ENCODE measurements around the gene APLN.

APLN gene

DNA sequence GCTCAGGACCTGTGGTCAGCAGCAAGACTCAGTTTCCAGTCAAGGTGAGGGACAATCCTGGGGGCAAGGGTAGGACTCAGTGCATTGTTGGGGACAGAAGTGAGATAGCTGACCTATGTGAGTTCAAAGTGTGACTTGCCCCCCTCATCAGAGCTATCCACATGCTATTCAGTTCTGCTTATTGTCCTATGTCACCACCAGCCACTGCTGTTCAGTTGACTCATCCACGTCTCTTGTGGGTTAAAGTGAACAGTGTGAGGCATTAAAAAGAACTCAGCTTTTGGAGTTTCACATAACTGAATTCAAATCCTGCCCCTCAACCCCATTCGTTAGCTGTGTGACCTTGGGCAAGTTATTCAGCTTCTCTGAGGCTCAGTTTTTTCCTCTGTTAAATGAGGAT, 4.4 kb upstream of the APLN start:
- CTCF ChIA-PET, result interaction anchor here (1.4 kb wide), 1 partner anchor 21 kb away, joined by 3 read pairs; no protein-coding TSS in a partner anchor
- no peaks in the 10 kb centered on the region for H3K9me3 ChIP-seq (ENCODE audit: control insufficient read depth, insufficient read depth, low read depth, low read length)
- TF ChIP-seq ZNF132 (tag by site-specific recombination; IDR thresholded peaks at IDR 0.05; ENCODE audit: borderline replicate concordance) (no peak), ZNF626 (tag by site-specific recombination; IDR thresholded peaks at IDR 0.05) (no peak), ZNF610 (tag by site-specific recombination; IDR thresholded peaks at IDR 0.05; ENCODE audit: borderline replicate concordance) (no peak), ZNF157 (tag by site-specific recombination; IDR thresholded peaks at IDR 0.05) (no peak), ZNF391 (tag by site-specific recombination; IDR thresholded peaks at IDR 0.05; ENCODE audit: borderline replicate concordance, low read depth) (no peak), OVOL3 (tag by site-specific recombination; IDR thresholded peaks at IDR 0.05) (no peak), ZNF621 (tag by site-specific recombination; IDR thresholded peaks at IDR 0.05) (no peak), ZNF776 (tag by site-specific recombination; IDR thresholded peaks at IDR 0.05; ENCODE audit: borderline replicate concordance) (no peak), ZNF571 (tag by site-specific recombination; IDR thresholded peaks at IDR 0.05) (no peak), WT1 (tag by site-specific recombination; IDR thresholded peaks at IDR 0.05) (no peak), ZNF549 (tag by site-specific recombination; IDR thresholded peaks at IDR 0.05) (no peak), ZNF544 (tag by site-specific recombination; IDR thresholded peaks at IDR 0.05) (no peak)
- TF ChIP-seq, protein P1, sequence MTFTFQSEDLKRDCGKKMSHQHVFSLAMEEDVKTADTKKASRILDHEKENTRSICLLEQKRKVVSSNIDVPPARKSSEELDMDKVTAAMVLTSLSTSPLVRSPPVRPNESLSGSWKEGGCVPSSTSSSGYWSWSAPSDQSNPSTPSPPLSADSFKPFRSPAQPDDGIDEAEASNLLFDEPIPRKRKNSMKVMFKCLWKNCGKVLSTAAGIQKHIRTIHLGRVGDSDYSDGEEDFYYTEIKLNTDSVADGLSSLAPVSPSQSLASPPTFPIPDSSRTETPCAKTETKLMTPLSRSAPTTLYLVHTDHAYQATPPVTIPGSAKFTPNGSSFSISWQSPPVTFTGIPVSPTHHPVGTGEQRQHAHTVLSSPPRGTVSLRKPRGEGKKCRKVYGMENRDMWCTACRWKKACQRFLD (tag by site-specific recombination; IDR thresholded peaks at IDR 0.05), result no peak
- TF ChIP-seq, protein P2, sequence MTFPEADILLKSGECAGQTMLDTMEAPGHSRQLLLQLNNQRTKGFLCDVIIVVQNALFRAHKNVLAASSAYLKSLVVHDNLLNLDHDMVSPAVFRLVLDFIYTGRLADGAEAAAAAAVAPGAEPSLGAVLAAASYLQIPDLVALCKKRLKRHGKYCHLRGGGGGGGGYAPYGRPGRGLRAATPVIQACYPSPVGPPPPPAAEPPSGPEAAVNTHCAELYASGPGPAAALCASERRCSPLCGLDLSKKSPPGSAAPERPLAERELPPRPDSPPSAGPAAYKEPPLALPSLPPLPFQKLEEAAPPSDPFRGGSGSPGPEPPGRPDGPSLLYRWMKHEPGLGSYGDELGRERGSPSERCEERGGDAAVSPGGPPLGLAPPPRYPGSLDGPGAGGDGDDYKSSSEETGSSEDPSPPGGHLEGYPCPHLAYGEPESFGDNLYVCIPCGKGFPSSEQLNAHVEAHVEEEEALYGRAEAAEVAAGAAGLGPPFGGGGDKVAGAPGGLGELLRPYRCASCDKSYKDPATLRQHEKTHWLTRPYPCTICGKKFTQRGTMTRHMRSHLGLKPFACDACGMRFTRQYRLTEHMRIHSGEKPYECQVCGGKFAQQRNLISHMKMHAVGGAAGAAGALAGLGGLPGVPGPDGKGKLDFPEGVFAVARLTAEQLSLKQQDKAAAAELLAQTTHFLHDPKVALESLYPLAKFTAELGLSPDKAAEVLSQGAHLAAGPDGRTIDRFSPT (tag by site-specific recombination; IDR thresholded peaks at IDR 0.05), result no peak
- TF ChIP-seq, protein P3, sequence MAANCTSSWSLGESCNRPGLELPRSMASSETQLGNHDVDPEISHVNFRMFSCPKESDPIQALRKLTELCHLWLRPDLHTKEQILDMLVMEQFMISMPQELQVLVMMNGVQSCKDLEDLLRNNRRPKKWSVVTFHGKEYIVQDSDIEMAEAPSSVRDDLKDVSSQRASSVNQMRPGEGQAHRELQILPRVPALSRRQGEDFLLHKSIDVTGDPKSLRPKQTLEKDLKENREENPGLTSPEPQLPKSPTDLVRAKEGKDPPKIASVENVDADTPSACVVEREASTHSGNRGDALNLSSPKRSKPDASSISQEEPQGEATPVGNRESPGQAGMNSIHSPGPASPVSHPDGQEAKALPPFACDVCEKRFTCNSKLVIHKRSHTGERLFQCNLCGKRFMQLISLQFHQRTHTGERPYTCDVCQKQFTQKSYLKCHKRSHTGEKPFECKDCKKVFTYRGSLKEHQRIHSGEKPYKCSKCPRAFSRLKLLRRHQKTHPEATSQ (tag by site-specific recombination; IDR thresholded peaks at IDR 0.05), result no peak
- TF ChIP-seq, protein P4, sequence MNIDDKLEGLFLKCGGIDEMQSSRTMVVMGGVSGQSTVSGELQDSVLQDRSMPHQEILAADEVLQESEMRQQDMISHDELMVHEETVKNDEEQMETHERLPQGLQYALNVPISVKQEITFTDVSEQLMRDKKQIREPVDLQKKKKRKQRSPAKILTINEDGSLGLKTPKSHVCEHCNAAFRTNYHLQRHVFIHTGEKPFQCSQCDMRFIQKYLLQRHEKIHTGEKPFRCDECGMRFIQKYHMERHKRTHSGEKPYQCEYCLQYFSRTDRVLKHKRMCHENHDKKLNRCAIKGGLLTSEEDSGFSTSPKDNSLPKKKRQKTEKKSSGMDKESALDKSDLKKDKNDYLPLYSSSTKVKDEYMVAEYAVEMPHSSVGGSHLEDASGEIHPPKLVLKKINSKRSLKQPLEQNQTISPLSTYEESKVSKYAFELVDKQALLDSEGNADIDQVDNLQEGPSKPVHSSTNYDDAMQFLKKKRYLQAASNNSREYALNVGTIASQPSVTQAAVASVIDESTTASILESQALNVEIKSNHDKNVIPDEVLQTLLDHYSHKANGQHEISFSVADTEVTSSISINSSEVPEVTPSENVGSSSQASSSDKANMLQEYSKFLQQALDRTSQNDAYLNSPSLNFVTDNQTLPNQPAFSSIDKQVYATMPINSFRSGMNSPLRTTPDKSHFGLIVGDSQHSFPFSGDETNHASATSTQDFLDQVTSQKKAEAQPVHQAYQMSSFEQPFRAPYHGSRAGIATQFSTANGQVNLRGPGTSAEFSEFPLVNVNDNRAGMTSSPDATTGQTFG (tag by site-specific recombination; IDR thresholded peaks at IDR 0.05; ENCODE audit: borderline replicate concordance), result no peak
- no peak overlapping the region for H3K27ac ChIP-seq (ENCODE audit: extremely low read depth, low read depth, low read length)
- H3K4me3 ChIP-seq (ENCODE audit: low read depth, low read length), result no peak overlapping the region
- no peaks in the 10 kb centered on the region; the same call in 1 of the 2 replicates for H3K4me1 ChIP-seq (ENCODE audit: control insufficient read depth, insufficient read depth, low read length)
- POLR2A ChIA-PET, result no interaction called here
- no peaks in the 10 kb centered on the region for H3K36me3 ChIP-seq (ENCODE audit: control insufficient read depth in 2 of 2, insufficient read depth in 1 of 2, low read length in 2 of 2)

DNA sequence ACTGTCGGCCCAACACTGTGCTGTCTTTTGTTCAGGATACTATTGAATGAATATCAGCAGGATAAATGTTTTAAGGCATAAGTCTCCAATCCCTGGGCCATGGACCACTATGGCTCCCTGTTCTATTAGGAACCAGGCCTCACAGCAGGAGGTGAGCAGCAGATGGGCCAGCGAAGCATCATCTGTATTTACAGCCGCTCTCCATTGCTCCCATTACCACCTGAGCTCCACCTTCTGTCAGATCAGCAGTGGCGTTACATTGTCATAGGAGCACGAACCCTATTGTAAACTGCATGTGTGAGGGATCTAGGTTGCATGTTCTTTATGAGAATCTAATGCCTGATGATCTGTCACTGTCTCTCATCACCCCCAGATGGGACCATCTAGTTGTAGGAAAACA, 3.7 kb upstream of the APLN start:
- TF ChIP-seq ZSCAN16 (tag by site-specific recombination; IDR thresholded peaks at IDR 0.05) (no peak), ZNF610 (tag by site-specific recombination; IDR thresholded peaks at IDR 0.05; ENCODE audit: borderline replicate concordance) (peak; percentile 100)

More for the DNA sequence above, 3.7 kb upstream of the APLN start:
- no peaks in the 10 kb centered on the region for H3K9me3 ChIP-seq (ENCODE audit: control insufficient read depth, insufficient read depth, low read depth, low read length)
- H3K4me1 ChIP-seq (ENCODE audit: control insufficient read depth, insufficient read depth, low read length), result no peaks in the 10 kb centered on the region; the same call in 1 of the 2 replicates
- no peak overlapping the region for H3K4me3 ChIP-seq (ENCODE audit: low read depth, low read length)
- H3K36me3 ChIP-seq (ENCODE audit: control insufficient read depth in 2 of 2, insufficient read depth in 1 of 2, low read length in 2 of 2), result no peaks in the 10 kb centered on the region
- POLR2A ChIA-PET, result no interaction called here
- no peak overlapping the region for H3K27ac ChIP-seq (ENCODE audit: extremely low read depth, low read depth, low read length)
- CTCF ChIA-PET, result interaction anchor here (1.4 kb wide), 1 partner anchor 21 kb away, joined by 3 read pairs; no protein-coding TSS in a partner anchor
